Gastroesophageal sphincter (tissue), 3 donors: Measurements from ENCODE around the gene BICRA.

ENCODE experiments used
- CTCF ChIP-seq, 4 experiments: fragments of 200-600 bp in 2 of 4; fragments of 450-650 bp in 2 of 4; sonication (generic) in 1 of 4; IDR thresholded peaks; one replicate each; pipeline ENCODE4 v1.5.1; 2017 to 2019; ENCODE audit warnings: antibody characterized with exemption in 4 of 4, mild to moderate bottlenecking in 2 of 4, moderate library complexity in 2 of 4
- EP300 ChIP-seq: sonication (generic); formaldehyde crosslinking; IDR thresholded peaks from one replicate; pipeline ENCODE4 v1.6.1; 2017; ENCODE audit warnings: antibody characterized with exemption, mild to moderate bottlenecking
- POLR2A ChIP-seq, 2 donors: fragments of 450-650 bp; IDR thresholded peaks; one replicate each; pipeline ENCODE4 v1.6.1; 2017; ENCODE audit warnings: antibody characterized with exemption in 2 of 2, mild to moderate bottlenecking in 2 of 2, moderate library complexity in 1 of 2

- TF ChIP-seq CTCF (IDR thresholded peaks at IDR 0.05), result no peak
- no peak for TF ChIP-seq EP300
- no peak for TF ChIP-seq POLR2A (IDR thresholded peaks at IDR 0.05)
Observed at GRCh38 chr19:47641891-47642485, 33.1 kb downstream of the BICRA start.
